Smooth muscle cell (in vitro differentiated cells): Measurements from ENCODE around the gene TRIM44. TPM values are rescaled to one million over a fixed set of nuclear protein-coding genes. Genes with fewer than 3 reads are reported as not detected.

ENCODE experiments used
- DNase-seq: peaks from one replicate; lab custom pipeline; 2025; ENCODE audit not compliant: unreplicated experiment; lab: John Stamatoyannopoulos, UW
- H2AFZ ChIP-seq: fragments of 200-600 bp; sonication (generic); 2 replicates; pipeline ENCODE4 v1.6.0; 2016; ENCODE audit warnings: antibody characterized with exemption, low read depth, mild to moderate bottlenecking
- H3F3A ChIP-seq: fragments of 200-600 bp; sonication (generic); 2 replicates; pipeline ENCODE4 v1.6.0; 2017; ENCODE audit warnings: antibody characterized with exemption, low read depth
- H3K27ac ChIP-seq: fragments of 200-600 bp; sonication (generic); 2 replicates; pipeline ENCODE4 v1.5.1; 2016; ENCODE audit warnings: low read depth, mild to moderate bottlenecking
- H3K27me3 ChIP-seq: fragments of 200-600 bp; sonication (generic); 2 replicates; pipeline ENCODE4 v1.6.1; 2016; ENCODE audit warnings: low read depth, mild to moderate bottlenecking
- H3K36me3 ChIP-seq: fragments of 200-600 bp; sonication (generic); 2 replicates; pipeline ENCODE4 v1.5.1; 2016; ENCODE audit warnings: low read depth
- H3K4me1 ChIP-seq: fragments of 200-600 bp; sonication (generic); 2 replicates; pipeline ENCODE4 v1.5.1; 2016; ENCODE audit warnings: low read depth
- H3K4me2 ChIP-seq: fragments of 200-600 bp; sonication (generic); 2 replicates; pipeline ENCODE4 v1.6.0; 2016; ENCODE audit warnings: mild to moderate bottlenecking
- H3K4me3 ChIP-seq: fragments of 200-600 bp; sonication (generic); 2 replicates; pipeline ENCODE4 v1.5.1; 2016; ENCODE audit warnings: mild to moderate bottlenecking
- H3K79me2 ChIP-seq: fragments of 200-600 bp; sonication (generic); 2 replicates; pipeline ENCODE4 v1.6.0; 2016; ENCODE audit warnings: low read depth, mild to moderate bottlenecking
- H3K9ac ChIP-seq: fragments of 200-600 bp; sonication (generic); 2 replicates; pipeline ENCODE4 v1.6.0; 2016; ENCODE audit warnings: low read depth
- H3K9me3 ChIP-seq: fragments of 200-600 bp; sonication (generic); replicated peaks from 2 replicates; pipeline ENCODE4 v1.5.1; 2016; ENCODE audit warnings: low read depth
- H4K20me1 ChIP-seq: fragments of 200-600 bp; sonication (generic); 2 replicates; pipeline ENCODE4 v1.6.0; 2016; ENCODE audit warnings: low read depth
- WGBS: methylation state at CpG from one replicate; pipeline ENCODE4 v1.1.7; 2016; ENCODE audit warnings: low lambda C conversion rate; 5-methylcytosine and 5-hydroxymethylcytosine counted together
- polyA plus RNA-seq: library from polyadenylated mRNA; unstranded; fragments of >200 nt; fragmentation: Nextera tagmentation; extraction: Ambion mirVana; gene quantifications from 2 replicates; pipeline ENCODE4 v1.2.1, GENCODE V29; 2016
- total RNA-seq: library from RNA; depleted of rRNA; stranded (reverse); fragments of >200 nt; gene quantifications from 2 replicates; pipeline ENCODE4 v1.2.3, GENCODE V29; 2014
- TF ChIP-seq, protein P1 (sequence below): fragments of 200-600 bp; sonication (generic); IDR thresholded peaks from 2 replicates; pipeline ENCODE4 v1.5.1; 2017; ENCODE audit warnings: borderline replicate concordance, mild to moderate bottlenecking, antibody characterized with exemption; ENCODE audit not compliant: insufficient read depth, poor library complexity, severe bottlenecking

Gene TRIM44
- total and polyA plus RNA-seq, 2 experiments from 2014 or later: 20.9 to 32.9 TPM

DNA sequence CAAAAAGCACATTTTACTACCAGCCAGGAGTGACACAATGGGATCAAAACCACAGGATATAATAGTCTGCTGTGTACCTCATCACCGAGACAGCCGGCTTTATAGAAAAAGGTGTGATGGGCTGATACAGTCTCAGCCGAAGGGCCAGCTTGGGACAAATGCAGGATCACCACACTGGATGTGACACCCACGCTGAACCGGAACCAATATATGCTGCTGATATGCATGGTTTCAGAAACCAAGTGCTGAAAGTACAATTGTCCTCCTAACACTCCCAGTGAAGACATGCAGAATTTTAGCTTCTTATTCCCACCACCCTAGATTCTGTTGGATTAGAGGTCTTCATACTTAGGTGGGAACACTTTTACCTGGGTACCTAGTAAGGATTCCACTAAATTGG lies 184.3 kb downstream of the TRIM44 start:
- TF ChIP-seq, protein P1, sequence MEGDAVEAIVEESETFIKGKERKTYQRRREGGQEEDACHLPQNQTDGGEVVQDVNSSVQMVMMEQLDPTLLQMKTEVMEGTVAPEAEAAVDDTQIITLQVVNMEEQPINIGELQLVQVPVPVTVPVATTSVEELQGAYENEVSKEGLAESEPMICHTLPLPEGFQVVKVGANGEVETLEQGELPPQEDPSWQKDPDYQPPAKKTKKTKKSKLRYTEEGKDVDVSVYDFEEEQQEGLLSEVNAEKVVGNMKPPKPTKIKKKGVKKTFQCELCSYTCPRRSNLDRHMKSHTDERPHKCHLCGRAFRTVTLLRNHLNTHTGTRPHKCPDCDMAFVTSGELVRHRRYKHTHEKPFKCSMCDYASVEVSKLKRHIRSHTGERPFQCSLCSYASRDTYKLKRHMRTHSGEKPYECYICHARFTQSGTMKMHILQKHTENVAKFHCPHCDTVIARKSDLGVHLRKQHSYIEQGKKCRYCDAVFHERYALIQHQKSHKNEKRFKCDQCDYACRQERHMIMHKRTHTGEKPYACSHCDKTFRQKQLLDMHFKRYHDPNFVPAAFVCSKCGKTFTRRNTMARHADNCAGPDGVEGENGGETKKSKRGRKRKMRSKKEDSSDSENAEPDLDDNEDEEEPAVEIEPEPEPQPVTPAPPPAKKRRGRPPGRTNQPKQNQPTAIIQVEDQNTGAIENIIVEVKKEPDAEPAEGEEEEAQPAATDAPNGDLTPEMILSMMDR: no peak

DNA sequence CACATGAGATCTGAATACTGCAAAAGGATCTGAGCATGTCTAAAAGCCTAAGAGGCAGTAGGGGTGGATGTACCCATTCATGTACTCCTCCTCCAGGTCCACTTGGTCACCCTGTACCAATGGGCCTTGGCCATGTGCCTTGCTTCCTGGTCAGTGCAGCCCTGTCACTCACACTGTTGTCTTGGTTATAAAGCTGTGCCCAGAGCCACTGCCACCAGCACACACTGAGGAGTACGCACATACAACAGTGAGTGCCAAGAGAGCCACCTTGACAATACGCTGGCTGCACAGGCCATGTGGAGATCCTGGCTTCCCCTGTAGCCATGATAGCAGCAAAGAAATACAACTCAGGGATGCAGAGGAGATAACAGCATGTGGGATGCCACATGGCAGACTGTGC lies 184.9 kb downstream of the TRIM44 start:
- 50% methylated on average over 2 of the region's 2 CpGs for WGBS
- DNase-seq: no peak
- Histone ChIP-seq H3K4me2 (no peak overlapping the region), H3K27ac (no peak overlapping the region), H3K9ac (no peak overlapping the region), H3K36me3 (no peaks in the 10 kb centered on the region), H3F3A (no peaks in the 10 kb centered on the region), H3K4me3 (no peak overlapping the region), H3K4me1 (no peaks in the 10 kb centered on the region), H3K27me3 (peaks cover 39% of the 10 kb centered on the region), H3K9me3 (no peaks in the 10 kb centered on the region), H3K79me2 (no peaks in the 10 kb centered on the region), H4K20me1 (no peaks in the 10 kb centered on the region), H2AFZ (no peak overlapping the region)
- TF ChIP-seq, protein P1: no peak

More for the DNA sequence above, 184.3 kb downstream of the TRIM44 start:
- Histone ChIP-seq H3K27ac (no peak overlapping the region), H2AFZ (no peak overlapping the region), H3K36me3 (no peaks in the 10 kb centered on the region), H3K9ac (no peak overlapping the region), H3K9me3 (no peaks in the 10 kb centered on the region), H3K27me3 (peaks cover 39% of the 10 kb centered on the region), H3K79me2 (no peaks in the 10 kb centered on the region), H3K4me2 (no peak overlapping the region), H3K4me3 (no peak overlapping the region), H4K20me1 (no peaks in the 10 kb centered on the region), H3K4me1 (no peaks in the 10 kb centered on the region), H3F3A (no peaks in the 10 kb centered on the region)
- no peak for DNase-seq
- 99% methylated on average over 5 of the region's 5 CpGs for WGBS

DNA sequence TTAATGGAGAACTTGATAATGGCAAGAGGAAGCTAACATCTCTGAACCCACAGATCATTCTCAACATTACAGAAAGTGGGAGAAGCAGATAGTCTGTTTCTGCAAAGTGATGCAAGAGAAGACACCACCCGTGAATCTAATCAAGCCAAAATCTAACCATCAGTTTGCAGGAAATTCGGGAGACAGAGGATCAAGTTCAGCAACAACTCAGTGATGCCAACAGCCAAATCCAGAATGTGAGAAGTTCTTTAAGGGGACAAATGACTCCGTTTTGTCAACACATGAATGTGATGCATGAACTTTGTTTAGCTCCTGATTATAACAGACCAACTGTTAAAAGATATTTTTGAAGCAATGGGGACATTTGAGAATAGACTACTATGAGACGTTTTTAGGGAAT lies 186.0 kb downstream of the TRIM44 start:
- WGBS: 70% methylated on average over 4 of the region's 4 CpGs
- Histone ChIP-seq H3K4me1 (no peaks in the 10 kb centered on the region), H3K79me2 (no peaks in the 10 kb centered on the region), H3K9ac (no peak overlapping the region), H3K4me3 (no peak overlapping the region), H3K4me2 (no peak overlapping the region), H3K27me3 (peaks cover 39% of the 10 kb centered on the region), H3F3A (no peaks in the 10 kb centered on the region), H3K27ac (no peak overlapping the region), H4K20me1 (no peaks in the 10 kb centered on the region), H2AFZ (no peak overlapping the region), H3K9me3 (no peaks in the 10 kb centered on the region), H3K36me3 (no peaks in the 10 kb centered on the region)
- no peak for DNase-seq
- TF ChIP-seq, protein P1: no peak

DNA sequence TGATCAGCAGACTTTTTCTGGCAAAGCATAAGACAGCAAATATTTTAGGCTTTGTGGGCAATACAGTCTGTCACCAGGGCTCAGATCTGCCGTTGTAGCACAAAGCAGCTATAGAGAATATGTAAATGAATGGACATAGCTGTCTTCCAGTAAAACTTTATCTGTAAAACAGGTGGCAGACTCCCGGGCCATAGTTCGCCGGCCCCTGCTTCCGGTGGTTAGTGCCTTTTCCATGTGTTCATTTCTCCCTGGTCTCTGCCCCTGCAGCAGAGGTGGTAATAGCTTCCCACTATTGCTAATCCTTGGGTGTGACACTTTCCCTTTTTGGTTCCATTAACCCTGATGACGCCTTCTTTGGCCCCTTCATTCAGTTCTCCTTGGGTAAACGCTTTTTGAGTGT lies 187.6 kb downstream of the TRIM44 start:
- DNase-seq: no peak
- no peaks in the 10 kb centered on the region for H3K79me2 ChIP-seq
- H3F3A ChIP-seq: no peaks in the 10 kb centered on the region
- WGBS: 93% methylated on average over 7 of the region's 7 CpGs
- no peaks in the 10 kb centered on the region for H3K36me3 ChIP-seq
- H4K20me1 ChIP-seq: no peaks in the 10 kb centered on the region
- no peak overlapping the region for H3K4me3 ChIP-seq
- H3K4me2 ChIP-seq: no peak overlapping the region
- no peaks in the 10 kb centered on the region for H3K4me1 ChIP-seq
- no peak overlapping the region for H3K27ac ChIP-seq
- peaks cover 39% of the 10 kb centered on the region for H3K27me3 ChIP-seq
- TF ChIP-seq, protein P1: no peak
- no peaks in the 10 kb centered on the region for H3K9me3 ChIP-seq
- no peak overlapping the region for H2AFZ ChIP-seq
- H3K9ac ChIP-seq: no peak overlapping the region
